CD4-positive, alpha-beta T cell treated with Interleukin-2 at 100 ng/mL for 4 hours (primary cell): Measurements from ENCODE around the gene CGNL1.

Experiments
- DNase-seq: peaks from one replicate; pipeline ENCODE4 v3.0.0-alpha.2; 2020; ENCODE audit warnings: low spot score

CGNL1 gene

DNA sequence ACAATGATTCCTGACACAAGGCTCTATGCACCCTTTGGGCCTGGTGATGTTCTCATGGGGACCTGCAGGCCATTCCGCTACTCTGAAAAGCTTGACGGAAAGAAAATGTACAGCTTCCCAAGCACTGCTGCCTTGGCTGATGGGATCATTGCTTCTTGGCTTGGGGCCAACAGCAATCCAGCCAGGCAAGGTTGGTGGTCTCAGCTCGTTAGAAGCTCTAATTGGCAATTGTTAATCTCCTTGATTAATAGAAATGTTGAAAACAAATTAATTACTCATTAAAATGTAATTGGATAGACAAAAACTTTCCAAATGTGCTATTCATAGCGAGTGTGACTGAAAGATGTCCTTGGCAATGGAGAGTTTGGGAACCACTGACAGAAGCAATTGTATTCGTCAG is 199.1 kb downstream of the CGNL1 start:
- no peak for DNase-seq

DNA sequence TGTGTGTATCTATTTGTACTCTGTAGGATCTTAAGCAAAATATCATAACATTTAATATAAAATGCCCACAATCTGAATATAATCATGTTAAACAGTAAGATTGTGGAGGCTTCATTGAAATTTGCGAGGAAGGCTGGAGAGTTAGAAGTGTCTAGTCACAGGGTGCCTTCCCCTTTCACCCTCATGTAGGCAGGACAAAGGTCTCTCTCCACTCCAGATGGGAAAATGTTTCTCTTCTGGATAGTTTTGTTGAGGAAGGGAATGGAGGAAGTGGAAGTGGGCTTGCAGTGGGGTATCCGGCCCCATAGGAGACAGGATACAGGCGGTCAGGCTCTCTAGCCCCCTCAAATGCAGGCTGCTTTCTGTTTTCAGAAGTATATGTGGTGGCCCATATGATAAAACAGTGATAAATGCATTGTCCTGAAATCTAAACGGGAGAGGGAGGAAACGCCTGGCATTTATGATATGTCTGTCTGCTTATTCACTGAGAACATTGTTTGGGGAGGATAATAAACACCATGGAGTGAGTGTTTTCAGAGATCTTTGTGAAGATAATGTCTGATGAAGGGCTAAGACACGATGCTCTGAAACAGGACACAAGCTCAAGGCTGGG is 202.1 kb downstream of the CGNL1 start:
- no peak for DNase-seq

DNA sequence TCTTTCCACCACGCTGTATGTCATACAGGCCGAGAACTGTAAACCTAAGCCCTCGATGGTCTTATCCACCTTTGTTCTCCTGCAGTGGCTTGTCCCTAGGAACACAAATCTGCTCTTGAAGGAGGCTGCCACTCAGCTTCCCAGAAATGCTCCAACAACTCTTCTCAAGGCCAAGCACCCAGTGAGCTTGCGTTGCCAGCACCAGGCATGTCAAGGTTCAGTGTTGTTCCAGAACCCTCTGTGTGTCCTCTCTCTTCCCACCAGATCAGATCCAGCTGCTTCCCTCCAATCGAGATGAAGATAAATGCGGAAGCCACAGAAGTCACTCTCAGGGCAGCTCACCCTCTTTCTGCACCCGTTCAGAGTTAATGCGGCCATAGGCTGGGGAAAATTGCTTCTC is 204.1 kb downstream of the CGNL1 start:
- DNase-seq, result no peak

DNA sequence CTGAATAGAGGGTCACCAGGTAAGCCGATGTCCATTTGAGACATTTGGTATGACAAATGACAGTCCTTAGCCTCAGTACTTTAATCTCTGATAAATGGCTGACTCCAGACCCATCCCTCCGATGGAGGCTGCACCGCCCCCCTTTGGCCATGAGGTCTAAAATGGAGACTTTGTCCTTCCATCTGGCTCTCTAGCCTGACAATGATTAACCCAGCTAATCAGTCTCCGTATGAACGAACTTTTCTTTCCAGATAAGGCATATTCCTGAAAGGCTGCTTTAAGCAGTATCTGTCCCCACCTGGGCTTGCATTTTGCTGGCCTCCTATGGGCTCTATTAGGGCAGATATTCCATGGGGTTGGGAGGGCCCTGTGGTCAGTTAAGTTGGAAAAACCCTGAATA is 204.6 kb downstream of the CGNL1 start:
- DNase-seq, result no peak

DNA sequence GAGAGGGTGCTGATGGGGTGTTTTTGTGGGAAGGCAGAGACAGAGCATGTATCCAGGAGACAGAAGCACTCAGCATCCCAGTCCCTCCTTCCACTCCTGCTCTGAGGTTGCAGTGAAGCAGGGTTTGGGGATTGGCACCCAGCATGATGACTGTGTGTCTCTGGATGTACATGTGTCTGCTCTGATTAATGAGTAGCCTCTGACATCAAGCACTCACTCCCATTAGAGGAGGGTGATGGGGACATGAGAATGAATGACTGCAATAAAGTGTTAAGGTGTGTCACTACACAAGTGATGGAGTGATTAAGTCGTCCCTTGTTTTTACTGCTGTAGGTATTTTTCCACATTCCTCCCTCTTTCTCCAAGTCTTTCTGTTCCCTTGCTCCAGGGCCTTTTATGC is 205.8 kb downstream of the CGNL1 start:
- DNase-seq, result no peak

DNA sequence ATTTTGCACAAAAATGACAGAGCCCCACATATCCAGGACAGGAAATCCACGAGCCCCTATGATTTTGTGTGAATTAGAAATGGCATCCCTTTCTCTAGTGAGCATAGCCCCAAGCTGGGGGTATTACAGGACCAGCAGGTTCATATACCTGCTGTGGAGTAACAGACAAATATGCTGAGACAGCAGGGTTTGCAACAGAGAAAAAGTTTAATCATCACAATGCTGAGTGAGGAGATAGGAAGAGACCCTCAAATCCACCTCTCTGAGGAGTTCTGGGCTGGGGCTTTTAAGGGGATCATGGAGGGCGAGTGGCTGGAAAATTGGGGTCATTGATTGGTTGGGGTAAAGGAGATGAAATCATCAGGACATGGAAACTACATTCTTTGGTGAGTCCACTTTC is 207.0 kb downstream of the CGNL1 start:
- DNase-seq, result no peak

DNA sequence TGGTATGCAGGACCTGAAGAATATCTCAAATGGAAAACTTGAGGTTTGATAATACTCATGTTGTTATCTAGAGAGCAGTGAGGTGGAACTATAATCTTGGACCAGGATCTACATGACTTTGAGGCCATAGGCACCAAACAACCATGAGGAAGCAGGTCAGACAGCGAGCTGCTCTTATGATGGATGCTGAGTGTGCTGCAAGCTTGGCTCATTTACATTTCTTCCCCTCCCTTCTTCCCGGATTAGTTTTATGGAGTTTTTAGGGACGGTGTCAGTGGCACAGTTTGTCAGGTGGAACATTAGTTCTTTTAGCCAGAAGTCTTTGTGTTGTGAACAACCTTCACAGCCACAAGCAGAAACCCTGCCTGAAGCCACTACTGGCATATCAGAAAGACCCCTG is 207.4 kb downstream of the CGNL1 start:
- no peak for DNase-seq

DNA sequence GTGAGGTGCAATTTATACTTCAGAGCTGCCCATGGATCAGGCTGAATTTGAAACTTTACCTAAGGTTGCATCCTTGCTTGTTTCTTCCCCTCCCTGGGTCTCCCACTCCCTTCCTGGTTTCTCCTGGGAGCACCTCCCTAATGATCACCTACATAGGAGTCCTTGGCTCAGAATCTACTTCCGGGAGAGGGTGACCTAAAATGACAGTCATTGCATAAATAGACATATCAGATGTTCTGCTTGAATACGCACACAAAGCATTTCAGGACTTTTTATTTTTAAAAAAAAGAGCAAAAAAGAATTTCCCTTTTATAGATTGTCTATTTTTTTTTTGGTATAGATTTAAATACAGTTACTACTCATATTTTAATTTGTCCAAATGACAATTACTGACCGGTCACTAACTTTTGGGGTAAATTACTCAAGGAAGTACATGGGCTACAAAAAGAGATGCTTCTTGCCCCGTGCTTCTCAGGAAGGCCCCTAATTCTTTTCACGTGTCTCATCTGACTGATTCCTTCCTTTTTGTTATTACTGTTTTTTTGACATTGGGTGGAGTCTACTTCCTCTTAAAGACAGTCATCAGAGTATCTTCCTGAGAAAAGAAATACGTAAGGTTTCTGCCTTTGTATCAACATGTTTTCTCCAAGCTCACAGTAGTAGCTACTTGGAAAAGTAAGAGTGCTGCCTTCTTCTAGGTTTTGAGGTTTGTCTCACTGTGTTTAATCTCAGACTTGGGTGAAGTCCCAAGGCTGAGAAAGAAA is 210.5 kb downstream of the CGNL1 start:
- peak; percentile 26 for DNase-seq

DNA sequence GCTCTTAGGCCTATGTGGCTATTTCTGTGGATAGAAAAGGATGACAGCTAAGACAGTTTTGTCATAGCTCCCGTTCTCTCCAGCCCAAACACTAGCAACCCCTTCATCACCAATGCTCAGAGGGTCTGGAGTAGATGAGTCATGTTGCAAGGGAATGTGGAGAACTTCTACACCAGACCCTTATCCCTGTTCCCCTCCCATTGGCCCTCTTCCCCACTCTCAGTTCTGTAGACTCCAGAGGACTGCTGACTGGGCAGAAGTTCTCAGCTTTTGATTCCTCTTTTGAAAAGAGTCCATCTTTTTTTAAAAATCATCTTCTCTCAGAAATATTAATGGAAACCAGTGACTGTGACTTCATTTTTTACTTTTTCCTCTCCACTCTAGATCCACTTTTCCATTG is 213.0 kb downstream of the CGNL1 start:
- DNase-seq, result no peak

DNA sequence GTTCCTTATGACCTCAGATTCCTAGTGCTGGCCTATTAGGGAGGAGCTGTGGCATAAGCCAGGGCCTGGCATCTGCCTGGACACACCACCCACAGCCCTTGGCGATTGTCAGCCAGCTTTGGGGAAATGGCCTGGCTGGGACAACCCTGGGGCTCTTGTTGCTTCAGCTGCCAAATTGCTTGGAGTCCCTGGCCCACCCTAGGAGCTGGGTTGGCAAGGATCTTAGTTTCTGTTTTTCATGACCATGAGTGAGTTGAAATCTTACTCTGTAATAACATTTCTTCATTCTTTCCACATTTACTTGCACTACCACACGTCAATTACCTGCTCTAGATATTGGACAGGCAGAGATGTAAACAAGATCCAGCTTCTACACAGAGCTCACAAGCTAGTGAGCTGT is 213.4 kb downstream of the CGNL1 start:
- DNase-seq, result no peak

DNA sequence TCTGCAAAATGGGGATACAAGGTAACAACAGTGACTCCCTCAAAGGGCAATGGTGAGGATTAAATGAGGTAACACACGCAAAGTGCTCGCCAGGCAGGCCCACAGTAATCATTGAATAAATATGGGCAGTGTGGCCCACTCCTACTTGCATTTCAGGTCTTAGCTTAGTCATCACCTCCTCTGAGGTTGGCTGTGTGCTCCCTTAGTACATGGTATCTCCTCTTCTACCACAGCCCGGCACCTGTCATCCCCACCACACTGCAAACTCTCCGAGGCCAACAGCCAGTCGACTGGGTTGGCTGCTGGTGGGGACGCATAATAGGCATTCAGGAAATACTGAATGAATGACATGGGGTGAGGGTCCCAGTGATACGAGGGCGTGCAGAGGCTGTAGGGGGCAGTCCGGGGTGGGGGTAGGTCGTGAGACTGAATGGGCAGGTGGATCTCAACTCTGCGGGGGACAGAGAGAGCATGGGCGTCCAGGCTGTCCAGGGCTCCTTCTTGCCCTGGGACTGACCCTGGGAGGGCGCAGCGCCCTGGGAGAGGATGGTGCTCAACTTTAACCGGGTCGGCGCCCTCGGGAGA is 215.0 kb downstream of the CGNL1 start:
- no peak for DNase-seq

DNA sequence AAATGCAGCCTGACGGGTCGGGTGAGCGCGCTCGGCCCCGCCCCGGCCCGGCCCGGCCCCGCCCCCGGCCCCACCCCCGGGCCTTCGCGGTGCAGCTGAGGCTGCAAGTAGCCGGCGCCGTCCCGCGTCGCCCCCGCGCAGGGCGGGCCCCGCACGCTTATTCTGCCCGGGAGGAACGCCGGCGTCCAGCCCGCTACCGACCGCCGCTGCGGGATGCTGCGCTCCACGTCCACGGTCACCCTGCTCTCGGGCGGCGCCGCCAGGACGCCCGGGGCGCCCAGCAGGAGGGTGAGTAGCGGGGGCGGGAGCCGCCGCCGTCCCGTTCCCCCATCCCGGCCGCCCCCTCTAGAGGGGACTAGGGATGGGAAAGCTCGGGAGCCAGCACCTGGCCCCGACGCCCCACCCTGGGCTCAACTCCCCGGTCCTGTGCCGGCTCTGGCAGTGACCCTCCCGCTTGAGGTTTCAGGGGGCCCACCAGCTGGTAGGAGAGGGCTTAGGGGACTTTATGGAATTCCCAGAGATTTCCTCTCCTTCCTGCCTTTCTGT is 215.6 kb downstream of the CGNL1 start, which contains the start of gene MYZAP:
Gene MYZAP, plus strand, starts transcription at position 83 of the 546 bp plus-strand sequence. Its CDS starts 131 bp downstream, at position 214.
- DNase-seq, result peak; percentile 22

DNA sequence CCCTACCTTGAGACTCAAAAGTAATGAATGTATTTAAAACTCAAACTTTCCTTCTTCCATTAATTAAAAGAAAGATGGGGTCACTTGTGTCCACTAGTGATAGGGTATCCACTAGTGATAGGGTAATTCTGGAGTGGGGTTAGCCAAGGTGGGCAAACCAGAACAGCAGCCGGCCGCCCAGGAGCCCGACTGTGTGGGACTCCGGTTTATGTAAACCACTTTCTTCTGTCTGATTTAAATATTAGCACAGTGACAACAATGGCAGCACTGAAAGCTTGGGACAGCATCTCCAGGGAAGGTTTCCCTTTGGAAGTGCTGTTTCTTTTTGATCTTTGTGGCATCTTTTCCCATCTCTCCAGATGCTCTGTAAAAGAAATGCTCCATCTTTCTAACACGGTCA is 216.1 kb downstream of the CGNL1 start:
- DNase-seq, result no peak

DNA sequence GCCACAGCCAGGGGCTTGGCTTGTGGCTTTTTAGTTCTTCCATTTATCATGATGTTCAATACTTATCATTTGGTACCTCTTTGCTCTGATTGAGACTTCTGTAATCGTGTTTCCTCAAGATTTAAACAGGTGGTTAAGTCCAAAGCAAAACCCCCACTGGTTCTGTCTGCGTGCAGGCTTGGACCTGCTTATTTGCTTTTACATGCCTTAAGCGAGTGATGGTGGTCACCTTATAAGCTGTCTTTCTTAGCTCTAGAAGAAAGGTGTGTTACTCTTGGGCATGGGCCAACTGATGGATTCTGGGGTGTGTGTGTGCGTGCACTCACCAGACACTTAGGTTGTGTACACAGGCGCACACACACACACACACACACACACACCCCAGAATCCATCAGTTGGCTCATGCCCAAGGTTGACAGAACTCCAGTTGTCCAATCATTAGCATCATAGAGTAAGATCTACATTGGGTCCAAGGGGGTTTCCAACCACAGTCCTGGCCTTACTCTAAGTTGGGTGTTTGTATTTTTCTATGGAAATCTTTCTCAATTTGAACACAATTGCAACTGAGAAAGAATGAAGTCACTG is 216.6 kb downstream of the CGNL1 start:
- DNase-seq, result no peak

DNA sequence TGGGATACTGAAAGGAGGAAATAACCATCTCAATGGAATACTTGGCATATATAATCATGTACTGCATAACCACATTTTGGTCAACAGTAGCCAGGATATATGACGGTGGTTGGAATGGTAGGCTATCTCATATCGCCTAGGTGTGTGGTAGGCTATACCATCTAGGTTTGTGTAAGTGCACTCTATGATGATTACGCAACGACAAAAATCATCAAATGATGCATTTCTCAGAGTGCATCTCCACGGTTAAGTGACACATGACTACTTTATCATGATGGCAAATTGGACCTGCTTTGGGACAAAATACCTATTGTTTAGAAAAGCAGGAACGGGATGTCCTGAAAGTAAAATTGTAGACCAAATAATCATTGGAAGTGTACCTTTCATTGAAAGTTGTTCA is 218.2 kb downstream of the CGNL1 start:
- no peak for DNase-seq

DNA sequence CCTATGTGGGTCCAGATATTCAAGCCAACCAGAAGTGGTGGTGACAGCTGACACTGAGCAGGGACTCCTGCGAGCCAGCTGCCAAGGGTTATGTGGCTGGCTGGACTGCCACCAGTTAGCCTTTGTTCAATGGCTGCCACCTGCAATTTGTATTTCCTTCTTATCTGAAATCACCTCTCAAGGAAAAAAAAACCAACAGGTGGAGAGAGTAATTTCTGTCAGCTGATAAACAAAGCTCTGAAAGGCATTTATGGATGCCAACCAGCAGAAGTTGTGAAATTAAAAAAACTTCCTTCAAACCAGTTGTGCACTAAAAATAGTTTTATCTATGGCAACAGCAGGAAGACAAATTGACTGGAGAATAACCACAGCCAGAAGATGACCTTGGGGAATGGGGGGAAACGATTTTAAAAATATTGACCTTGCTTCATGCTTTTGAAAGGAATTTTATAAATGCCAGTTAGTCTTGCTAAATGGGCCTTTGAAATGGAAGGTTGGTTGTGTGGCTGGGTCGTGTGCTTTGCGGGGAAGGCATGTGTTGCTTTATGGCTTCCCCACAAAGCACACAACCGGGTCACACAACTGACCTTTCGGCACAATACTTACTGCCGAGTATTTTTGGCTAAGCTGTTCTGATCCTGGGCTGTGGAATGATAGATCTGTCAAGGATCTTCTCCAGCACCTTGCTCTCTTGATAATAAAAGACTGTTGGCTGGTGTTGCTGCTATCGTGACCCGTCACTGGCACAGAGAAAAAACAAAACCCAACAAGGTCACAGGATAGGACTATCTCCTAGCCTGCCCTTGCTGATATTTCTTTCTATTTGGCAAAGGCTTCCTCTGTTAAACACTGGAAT is 218.9 kb downstream of the CGNL1 start:
- no peak for DNase-seq

DNA sequence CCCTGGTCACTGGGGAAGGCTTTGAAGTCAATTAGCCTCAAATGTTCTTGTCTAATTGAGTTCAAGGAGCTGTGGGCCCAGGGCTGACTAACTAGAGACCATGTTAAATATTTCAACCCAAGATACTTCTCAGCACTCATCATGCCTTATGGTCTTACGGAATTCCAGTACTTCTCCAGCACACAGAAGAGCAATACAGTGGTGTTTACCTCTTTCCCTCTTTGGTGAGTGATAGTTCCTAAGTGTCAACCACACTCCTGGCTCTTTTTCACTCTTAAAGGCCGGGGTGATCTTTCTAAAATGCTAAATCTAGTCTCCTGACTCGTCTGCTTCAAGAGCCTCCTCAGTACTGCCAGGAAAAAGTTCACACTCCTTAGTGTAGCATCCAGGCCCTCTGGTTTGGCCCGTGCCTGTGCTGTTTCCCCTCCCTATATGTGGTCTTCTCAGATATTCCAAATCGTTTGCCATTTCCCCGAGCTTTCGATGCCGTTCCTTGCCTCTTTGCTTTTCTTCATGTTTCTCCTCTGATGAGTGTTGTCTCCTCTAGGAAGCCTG is 220.1 kb downstream of the CGNL1 start:
- no peak for DNase-seq

DNA sequence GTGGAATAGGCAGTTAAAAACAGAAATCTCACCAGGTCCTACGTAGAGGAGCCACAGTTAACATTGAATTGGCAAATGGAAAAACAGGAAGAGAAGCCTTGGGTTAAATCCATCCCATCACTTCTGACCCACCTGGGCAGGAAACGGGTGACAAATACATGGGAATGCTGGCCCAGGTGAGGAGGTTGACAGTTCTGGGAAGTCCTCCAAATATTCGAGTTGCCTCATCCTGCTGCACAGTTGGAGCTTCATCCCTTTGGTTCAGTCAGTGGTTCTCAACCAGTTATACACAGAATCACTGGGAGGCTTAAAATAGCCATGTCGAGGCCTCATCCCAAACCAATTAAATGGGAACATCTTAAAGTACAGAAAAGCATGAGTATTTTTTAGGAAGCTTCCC is 220.7 kb downstream of the CGNL1 start:
- DNase-seq, result no peak

DNA sequence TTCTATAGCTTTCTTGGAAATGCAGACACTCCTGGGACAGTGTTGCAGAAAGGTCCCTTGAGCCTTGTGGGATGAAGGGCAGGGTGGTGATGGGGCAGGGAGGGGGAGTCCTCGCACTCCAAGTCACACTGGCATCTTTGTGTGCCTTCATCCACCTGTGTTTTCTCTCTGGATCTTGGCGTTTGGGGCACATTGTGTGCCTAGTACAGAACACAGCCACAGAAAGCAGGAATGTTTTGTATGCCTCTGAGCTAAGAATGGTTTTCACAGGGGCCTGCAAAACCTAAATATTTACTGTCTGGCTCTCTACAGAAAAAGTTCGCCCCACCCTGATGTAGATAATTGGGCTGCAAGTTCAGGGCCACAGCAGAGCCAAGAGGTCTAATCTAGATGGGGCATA is 221.1 kb downstream of the CGNL1 start:
- no peak for DNase-seq

DNA sequence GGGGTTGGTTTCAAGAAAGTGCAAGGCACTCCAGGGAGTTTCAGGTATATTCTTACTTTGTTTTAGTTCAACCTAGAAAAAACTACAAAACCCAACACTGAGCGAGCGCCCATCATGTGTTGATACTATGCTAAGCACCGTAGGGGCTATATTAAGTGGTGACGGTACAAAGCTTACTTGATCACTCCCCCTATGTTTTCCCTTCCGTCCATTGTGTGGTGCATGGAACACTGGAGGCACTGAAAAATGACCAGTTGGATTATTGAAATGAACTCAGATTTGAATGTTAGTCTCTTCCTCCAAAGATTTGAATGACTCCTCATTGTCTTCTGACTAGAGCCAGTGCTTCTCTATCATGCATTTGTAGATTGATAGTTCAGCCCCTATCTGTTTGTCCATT is 222.0 kb downstream of the CGNL1 start:
- DNase-seq, result no peak

DNA sequence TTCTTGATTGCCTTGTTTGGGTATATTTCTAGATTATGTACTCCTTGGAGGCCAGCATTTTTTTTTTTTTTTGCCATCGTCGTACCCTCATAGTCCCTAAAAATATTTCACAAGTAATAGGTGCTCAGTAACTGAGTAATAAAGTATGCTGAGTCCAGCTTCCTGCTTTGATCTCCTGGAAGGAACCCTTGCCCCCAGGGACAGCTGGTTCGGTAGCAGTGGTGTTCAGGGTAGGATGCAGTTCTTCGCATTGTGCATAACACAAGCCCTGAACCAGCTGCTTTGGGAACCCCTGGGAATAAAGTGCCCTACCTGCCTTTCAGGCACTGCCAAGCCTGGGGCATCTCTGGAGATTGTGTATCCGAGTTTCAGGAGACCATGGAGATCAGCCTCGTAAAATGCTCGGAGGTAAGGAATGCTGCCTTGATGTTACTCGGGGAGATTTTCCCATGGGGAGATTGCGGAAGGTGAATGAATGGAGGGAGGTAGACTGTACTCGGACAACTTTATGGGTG is 223.0 kb downstream of the CGNL1 start:
- no peak for DNase-seq
